NCI-H526 treated with DMSO at 0.1 percent for 48 hours (cell line): ENCODE data around the gene CETP.

Source experiments
- DNase-seq: peaks from one replicate; lab custom pipeline; 2025; lab: John Stamatoyannopoulos, UW

The CETP gene

DNA sequence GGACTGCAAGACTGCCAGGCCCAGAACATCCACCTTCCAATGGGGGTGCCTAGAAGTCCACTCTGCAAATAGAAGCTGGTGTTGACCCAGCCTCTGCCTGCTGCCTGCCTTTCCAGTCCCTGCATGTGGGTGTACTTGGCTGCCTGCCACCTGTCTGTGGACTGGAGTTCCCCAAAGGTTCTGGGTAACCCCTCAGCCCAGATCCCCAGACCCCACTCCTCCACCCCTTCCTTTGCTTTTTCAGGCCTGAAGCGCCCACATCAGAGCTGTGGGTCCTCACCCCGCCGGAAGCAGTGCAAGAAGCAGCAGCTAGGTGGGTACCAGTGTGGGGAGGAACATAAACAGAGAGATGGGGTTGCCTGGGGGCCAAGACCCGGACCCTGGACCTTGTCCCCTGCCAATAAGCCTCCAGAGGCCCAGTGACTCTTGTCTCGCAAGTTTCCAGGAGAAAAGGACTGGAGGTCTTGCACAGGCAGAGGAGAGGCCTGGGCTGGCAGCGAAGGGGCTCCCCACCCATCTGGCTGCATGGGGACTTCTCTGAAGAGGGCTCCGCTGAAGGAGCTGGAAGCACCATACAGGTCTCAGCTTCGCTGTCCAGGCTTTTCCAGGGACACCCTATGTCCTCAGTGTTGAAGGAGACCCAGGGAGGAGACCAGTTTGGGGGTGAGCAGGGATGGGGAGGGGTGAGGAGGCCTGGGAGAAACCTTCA, 61.9 kb downstream of the CETP start:
- DNase-seq = no peak

DNA sequence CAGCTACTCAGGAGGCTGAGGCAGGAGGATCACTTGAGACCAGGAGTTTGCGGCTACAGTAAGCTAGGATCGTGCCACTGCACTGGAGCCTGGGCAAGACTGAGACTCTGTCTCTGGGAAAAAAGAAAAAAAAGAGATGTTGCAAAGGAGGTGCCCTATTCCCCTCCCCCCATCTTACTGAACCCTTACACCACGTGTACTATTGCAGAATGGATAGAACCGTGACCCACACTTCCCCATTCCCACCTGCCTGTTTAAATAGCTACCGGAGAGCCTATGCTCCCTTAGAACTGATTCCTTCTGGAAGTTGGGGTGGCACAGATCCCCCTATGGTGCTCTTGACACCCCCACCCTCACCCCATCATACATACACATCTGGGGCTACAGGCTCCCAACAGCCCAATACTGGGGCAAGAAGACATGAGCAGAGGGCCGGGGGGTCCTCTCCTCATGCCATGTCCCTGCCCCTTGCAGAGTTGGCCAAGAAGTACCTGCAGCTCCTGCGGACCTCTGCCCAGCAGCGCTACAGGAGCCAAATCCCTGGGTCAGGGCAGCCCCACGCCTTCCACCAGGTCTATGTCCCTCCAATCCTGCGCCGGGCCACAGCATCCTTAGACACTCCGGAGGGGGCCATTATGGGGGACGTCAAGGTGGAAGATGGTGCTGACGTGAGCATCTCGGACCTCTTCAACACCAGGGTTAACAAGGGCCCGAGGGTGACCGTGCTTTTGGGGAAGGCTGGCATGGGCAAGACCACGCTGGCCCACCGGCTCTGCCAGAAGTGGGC, 63.3 kb downstream of the CETP start:
- DNase-seq = no peak

DNA sequence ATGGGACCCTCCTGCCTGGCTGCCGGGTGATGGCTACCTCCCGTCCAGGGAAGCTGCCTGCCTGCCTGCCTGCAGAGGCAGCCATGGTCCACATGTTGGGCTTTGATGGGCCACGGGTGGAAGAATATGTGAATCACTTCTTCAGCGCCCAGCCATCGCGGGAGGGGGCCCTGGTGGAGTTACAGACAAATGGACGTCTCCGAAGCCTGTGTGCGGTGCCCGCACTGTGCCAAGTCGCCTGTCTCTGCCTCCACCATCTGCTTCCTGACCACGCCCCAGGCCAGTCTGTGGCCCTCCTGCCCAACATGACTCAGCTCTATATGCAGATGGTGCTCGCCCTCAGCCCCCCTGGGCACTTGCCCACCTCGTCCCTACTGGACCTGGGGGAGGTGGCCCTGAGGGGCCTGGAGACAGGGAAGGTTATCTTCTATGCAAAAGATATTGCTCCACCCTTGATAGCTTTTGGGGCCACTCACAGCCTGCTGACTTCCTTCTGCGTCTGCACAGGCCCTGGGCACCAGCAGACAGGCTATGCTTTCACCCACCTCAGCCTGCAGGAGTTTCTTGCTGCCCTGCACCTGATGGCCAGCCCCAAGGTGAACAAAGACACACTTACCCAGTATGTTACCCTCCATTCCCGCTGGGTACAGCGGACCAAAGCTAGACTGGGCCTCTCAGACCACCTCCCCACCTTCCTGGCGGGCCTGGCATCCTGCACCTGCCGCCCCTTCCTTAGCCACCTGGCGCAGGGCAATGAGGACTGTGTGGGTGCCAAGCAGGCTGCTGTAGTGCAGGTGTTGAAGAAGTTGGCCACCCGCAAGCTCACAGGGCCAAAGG, 64.4 kb downstream of the CETP start:
- DNase-seq = no peak

DNA sequence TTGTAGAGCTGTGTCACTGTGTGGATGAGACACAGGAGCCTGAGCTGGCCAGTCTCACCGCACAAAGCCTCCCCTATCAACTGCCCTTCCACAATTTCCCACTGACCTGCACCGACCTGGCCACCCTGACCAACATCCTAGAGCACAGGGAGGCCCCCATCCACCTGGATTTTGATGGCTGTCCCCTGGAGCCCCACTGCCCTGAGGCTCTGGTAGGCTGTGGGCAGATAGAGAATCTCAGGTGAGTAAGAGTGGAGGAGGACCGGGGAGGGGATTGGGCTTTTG, 65.0 kb downstream of the CETP start:
- DNase-seq = no peak

DNA sequence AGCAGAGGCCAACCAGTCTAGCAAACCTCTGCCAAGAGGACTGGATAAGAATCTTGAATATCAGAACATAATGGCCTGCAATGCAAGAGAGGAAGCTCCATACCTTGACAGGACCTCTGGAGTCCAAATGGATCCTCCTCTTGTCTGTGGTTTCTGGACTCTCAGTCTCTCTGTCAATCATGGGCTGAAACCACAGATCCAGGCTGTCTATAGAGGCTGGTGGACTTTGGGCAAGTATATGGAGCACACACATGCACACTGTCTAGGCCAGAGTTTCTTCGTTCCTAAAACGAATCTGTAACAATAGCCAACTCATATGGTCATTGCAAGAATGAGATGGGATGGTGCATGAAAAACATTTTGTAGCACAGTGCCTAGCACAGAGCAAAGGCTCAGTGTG, 65.3 kb downstream of the CETP start:
- no peak for DNase-seq

DNA sequence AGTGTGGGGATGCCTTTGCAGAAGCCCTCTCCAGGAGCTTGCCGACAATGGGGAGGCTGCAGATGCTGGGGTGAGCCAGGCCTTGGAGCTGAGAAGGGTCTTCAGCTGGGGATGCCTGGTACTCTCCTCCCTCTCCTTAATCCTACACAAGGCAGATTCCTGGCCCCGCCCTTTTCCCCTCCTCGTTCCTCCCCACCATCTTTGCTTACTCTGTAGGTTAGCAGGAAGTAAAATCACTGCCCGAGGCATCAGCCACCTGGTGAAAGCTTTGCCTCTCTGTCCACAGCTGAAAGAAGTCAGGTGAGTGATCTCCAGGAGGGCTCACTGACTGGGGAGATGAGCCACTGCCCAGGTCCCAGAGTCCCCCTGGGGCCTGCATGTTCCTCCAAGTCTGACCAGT, 66.3 kb downstream of the CETP start:
- no peak for DNase-seq

DNA sequence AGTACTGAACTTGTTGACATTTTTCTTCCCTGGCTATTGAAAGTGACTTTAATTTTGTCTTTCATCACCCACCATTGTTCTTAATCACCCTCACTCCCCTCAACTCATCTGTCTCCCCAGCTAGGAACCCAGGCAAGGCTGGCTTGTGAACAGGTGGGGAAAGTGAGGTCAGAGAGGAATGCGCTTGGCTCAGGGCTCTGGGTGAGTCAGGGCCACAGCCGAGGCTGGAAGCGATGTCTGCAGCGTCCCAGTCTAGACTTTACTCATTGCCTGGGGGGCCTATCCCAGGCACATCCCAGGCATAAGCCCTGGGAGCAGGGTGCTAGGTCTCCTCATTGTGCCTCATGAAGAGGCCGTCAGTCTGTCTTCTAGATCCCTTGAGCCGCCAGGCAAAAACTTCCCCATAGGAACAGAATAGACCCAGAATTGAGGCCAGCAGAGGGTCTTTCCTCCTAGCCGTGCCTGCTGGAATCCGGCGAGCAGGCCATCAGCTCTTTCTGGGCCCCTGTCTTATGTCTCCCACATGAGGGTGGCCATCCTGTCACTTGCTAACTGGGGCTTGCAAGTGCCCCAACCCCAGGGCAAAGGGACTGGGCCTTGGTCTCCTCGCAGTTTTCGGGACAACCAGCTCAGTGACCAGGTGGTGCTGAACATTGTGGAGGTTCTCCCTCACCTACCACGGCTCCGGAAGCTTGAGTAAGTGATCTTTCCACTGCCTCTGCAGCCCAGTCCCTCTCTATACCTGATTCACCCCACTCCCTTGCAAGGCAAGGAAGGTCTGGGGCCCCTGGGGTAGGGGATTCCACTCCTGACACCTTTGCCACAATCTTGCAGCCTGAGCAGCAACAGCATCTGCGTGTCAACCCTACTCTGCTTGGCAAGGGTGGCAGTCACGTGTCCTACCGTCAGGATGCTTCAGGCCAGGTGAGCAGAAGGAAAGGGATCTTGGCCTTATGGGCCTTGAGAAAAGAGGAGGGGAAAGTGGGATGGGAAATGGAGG, 67.7 kb downstream of the CETP start:
- DNase-seq = no peak

DNA sequence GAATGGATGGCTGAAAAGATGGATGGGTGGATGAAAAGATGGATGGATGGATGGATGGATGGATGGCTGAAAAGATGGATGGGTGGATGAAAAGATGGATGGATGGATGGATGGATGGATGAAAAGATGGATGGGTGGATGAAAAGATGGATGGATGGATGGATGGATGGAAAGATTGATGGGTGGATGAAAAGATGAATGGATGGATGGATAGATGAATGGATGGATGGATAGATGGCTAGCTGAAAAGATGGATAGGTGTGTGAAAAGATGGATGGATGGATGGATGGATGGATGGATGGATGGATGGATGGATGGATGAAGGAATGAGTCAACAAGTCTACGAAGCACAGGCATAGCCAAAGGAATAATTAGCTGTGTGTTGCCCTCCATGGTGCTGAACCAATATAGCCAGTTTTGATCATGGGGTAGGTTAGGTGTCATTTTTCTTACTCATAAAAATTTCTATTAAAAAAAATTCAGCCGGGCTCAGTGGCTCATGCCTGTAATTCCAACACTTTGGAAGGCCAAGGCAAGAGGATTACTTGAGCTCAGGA, 68.7 kb downstream of the CETP start:
- DNase-seq = no peak

DNA sequence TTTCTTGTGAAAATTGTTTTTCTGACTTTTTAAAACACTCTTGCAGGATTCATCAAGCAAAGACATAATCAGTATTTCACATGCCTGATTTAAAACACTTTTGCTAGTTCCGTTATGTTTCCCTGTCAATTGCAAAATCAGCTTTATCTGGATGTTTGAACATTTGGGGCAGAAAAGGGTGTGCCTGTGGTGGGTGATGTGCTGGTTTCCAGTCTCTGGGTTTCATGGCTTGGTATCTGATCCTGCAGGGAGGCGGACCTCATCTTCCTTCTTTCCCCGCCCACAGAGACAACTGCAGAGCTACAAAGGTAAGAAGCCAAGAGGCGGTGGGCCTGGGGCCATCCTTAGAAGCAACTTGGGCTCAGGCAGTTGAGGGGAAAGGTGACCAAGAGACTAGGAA, 69.4 kb downstream of the CETP start:
- DNase-seq = no peak

DNA sequence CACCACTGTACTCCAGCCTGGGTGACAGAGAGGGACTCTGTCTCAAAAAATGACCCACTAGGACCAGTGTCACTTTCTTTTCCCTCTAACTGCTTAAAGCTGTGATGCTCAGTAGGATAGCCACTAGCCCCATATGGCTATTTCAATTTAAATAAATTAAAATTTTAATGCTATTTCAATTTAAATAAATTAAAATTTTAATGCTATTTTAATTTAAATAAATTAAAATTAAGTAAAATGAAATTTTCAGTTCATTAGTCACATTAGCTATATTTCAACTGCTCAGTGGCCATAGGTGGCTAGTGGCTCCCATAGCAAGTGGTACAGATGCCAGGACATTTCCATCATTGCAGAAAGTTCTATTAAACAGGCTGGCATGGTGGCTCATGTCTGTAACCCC, 70.6 kb downstream of the CETP start:
- no peak for DNase-seq

DNA sequence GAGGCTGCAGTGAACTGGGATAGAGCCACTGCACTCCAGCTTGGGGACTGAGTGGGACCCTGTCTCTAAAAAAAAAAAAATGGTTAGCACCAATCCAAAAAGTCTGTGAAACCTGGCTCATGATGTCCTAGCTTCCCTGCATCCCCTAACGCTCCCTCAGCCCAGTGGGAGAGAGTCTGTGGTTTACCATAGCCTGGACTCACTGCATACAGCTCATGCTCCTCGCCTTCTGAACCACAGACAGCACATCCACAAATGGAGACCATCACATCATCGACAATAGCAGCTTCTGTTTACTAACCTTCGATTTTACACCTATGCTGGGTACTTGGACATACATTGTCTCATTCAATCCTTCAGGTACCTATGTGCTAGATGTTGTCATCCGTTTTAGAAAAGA, 71.2 kb downstream of the CETP start:
- no peak for DNase-seq
